BJ (cell line): ENCODE data around the gene MEN1. TPM values are rescaled to one million over a fixed set of nuclear protein-coding genes. Genes with fewer than 3 reads are reported as not detected.

Experiments used
- CTCF ChIA-PET: fragments of 350-600 bp; formaldehyde crosslinking; extraction: SDS; loops from one replicate; lab custom pipeline; 2021; ENCODE audit warnings: antibody characterized with exemption, inconsistent platforms; lab: Yijun Ruan, JAX
- POLR2A ChIA-PET: fragments of 300-600 bp; sonication (Branson Sonifier 250); formaldehyde crosslinking; extraction: SDS; loops from one replicate; lab custom pipeline; 2021; ENCODE audit warnings: antibody characterized with exemption; lab: Charles Lee
- DNase-seq: peaks from one replicate; pipeline ENCODE4 v3.0.0-alpha.2; 2011; ENCODE audit warnings: low read depth
- H3K27me3 ChIP-seq: 2 replicates; pipeline ENCODE4 v1.6.0; 2011; ENCODE audit warnings: low read length; ENCODE audit not compliant: control insufficient read depth, insufficient read depth
- H3K36me3 ChIP-seq: 2 replicates; pipeline ENCODE4 v1.5.1; 2011; ENCODE audit warnings: low read length; ENCODE audit not compliant: control insufficient read depth, insufficient read depth
- H3K4me3 ChIP-seq: 2 replicates; pipeline ENCODE4 v1.5.1; 2011; ENCODE audit warnings: low read depth, mild to moderate bottlenecking, control low read depth, low read length
- CTCF ChIP-seq: IDR thresholded peaks from 2 replicates; pipeline ENCODE4 v1.5.1; 2011; ENCODE audit warnings: low read depth, mild to moderate bottlenecking, control low read depth, inconsistent platforms, low read length, moderate library complexity; ENCODE audit not compliant: insufficient read depth
- polyA plus RNA-seq: library from polyadenylated mRNA; depleted of rRNA; stranded (reverse); fragments of >200 nt; gene quantifications from 2 replicates; pipeline ENCODE4 v1.2.3, GENCODE V29; 2011

The MEN1 gene
- polyA plus RNA-seq, 1 experiment = 27.8 TPM

- Histone ChIP-seq H3K36me3 (peaks cover 40% of the 10 kb centered on the region), H3K4me3 (no peak overlapping the region), H3K27me3 (no peaks in the 10 kb centered on the region)
- ChIA-PET POLR2A (no interaction called here), CTCF (interaction anchor here (0.5 to 3.1 kb wide), 3 partner anchors 11 to 74 kb away, joined by 3 to 11 read pairs (median 4); no protein-coding TSS in a partner anchor)
- no peak for TF ChIP-seq CTCF
- DNase-seq = no peak
Observed at GRCh38 chr11:64762277-64762673, 48.1 kb downstream of the MEN1 start.

GRCh38 chr11:64760759-64761420 lies 49.5 kb downstream of the MEN1 start:
- DNase-seq = no peak
- Histone ChIP-seq H3K27me3 (no peaks in the 10 kb centered on the region), H3K36me3 (peaks cover 30% of the 10 kb centered on the region), H3K4me3 (no peak overlapping the region)
- no peak for TF ChIP-seq CTCF
- CTCF ChIA-PET = interaction anchor here (1.0 to 3.1 kb wide), 3 partner anchors 13 to 27 kb away, joined by 3 to 11 read pairs (median 10); partner anchors contain the start of gene RASGRP2
- POLR2A ChIA-PET = interaction anchor here (0.6 kb wide), 2 partner anchors 11 to 12 kb away, joined by 8 to 9 read pairs; no protein-coding TSS in a partner anchor

GRCh38 chr11:64759722-64760719 lies 50.3 kb downstream of the MEN1 start, which contains the start of gene PYGM:
Gene PYGM (minus strand): TSS chr11:64759974. CDS start chr11:64759898, 76 bp downstream.
- no peak for TF ChIP-seq CTCF
- ChIA-PET POLR2A (interaction anchor here (0.7 kb wide), 1 partner anchor 98 kb away, joined by 3 read pairs; no protein-coding TSS in a partner anchor), CTCF (interaction anchor here (0.7 to 1.4 kb wide), 6 partner anchors 11 to 71 kb away, joined by 3 to 10 read pairs (median 3); partner anchors contain the start of gene RASGRP2)
- DNase-seq = no peak
- H3K27me3 ChIP-seq = no peaks in the 10 kb centered on the region
- H3K36me3 ChIP-seq = peaks cover 25% of the 10 kb centered on the region
- H3K4me3 ChIP-seq = no peak within 1 kb of the TSS

GRCh38 chr11:64759131-64759721 lies 51.1 kb downstream of the MEN1 start:
- Histone ChIP-seq H3K36me3 (peaks cover 18% of the 10 kb centered on the region), H3K27me3 (no peaks in the 10 kb centered on the region), H3K4me3 (no peak overlapping the region)
- TF ChIP-seq CTCF = no peak
- DNase-seq = no peak
- ChIA-PET POLR2A (interaction anchor here (0.7 kb wide), 1 partner anchor 97 kb away, joined by 3 read pairs; no protein-coding TSS in a partner anchor), CTCF (interaction anchor here (0.7 to 3.2 kb wide), 5 partner anchors 9 to 71 kb away, joined by 3 to 10 read pairs (median 3); partner anchors contain the start of gene RASGRP2)
